Mesodermal cell (in vitro differentiated cells): ENCODE data around the gene SLC29A2.
"Not testable (repeated sequence)": the region's sequence is repeated elsewhere in the genome, so short reads cannot be mapped to it uniquely, and the experiment has no call there.

Experiments used
- H3K27ac ChIP-seq: 2 replicates; pipeline ENCODE4 v1.7.0; 2013; ENCODE audit warnings: mild to moderate bottlenecking, low read depth, low read length, moderate library complexity; ENCODE audit not compliant: severe bottlenecking
- H3K36me3 ChIP-seq: 2 replicates; pipeline ENCODE4 v1.7.1; 2013; ENCODE audit warnings: mild to moderate bottlenecking, low read length, moderate library complexity; ENCODE audit not compliant: control insufficient read depth, insufficient read depth
- H3K4me1 ChIP-seq: one replicate; pipeline ENCODE4 v1.7.1; 2013; ENCODE audit warnings: mild to moderate bottlenecking, low read length; ENCODE audit not compliant: insufficient read depth, control insufficient read depth, poor library complexity, severe bottlenecking
- H3K4me3 ChIP-seq: 2 replicates; pipeline ENCODE4 v1.7.0; 2013; ENCODE audit warnings: low read length, control low read depth, mild to moderate bottlenecking; ENCODE audit not compliant: insufficient read depth, poor library complexity, severe bottlenecking; ENCODE audit errors: extremely low read depth
- H3K9me3 ChIP-seq: 2 replicates; pipeline ENCODE4 v1.7.1; 2013; ENCODE audit warnings: mild to moderate bottlenecking, low read length, moderate library complexity; ENCODE audit not compliant: control insufficient read depth
- WGBS, 2 experiments: methylation state at CpG; one replicate each; pipeline ENCODE4 v1.1.5; 2013; ENCODE audit warnings: missing lambda C conversion rate in 2 of 2; ENCODE audit not compliant: insufficient coverage in 2 of 2; 5-methylcytosine and 5-hydroxymethylcytosine counted together

Gene SLC29A2

GRCh38 chr11:66380264-66380663, 8.7 kb upstream of the SLC29A2 start:
- H3K27ac ChIP-seq, H3K4me1 ChIP-seq, H3K36me3 ChIP-seq, H3K4me3 ChIP-seq, H3K9me3 ChIP-seq: not testable (repeated sequence)
- 56 to 61% methylated on average over 5 of the region's 7 CpGs for WGBS, 2 experiments

GRCh38 chr11:66373690-66374287, 2.2 kb upstream of the SLC29A2 start:
- Histone ChIP-seq H3K36me3 (peaks cover 10% of the 10 kb centered on the region), H3K4me1 (peaks cover 20% of the 10 kb centered on the region)
- WGBS, 2 experiments = 90 to 93% methylated on average over 6 to 7 of the region's 9 CpGs
- not testable (repeated sequence) for H3K9me3 ChIP-seq, H3K27ac ChIP-seq, H3K4me3 ChIP-seq

- Histone ChIP-seq H3K4me3 (no peak overlapping the region), H3K36me3 (peaks cover 16% of the 10 kb centered on the region), H3K9me3 (no peaks in the 10 kb centered on the region), H3K27ac (no peak overlapping the region), H3K4me1 (peaks cover 20% of the 10 kb centered on the region)
- 90 to 94% methylated on average over 2 of the region's 5 CpGs for WGBS, 2 experiments
Measured at GRCh38 chr11:66373265-66373664, 1.7 kb upstream of the SLC29A2 start.

GRCh38 chr11:66369073-66369894, 2.3 kb downstream of the SLC29A2 start:
- Histone ChIP-seq H3K27ac (no peak overlapping the region), H3K4me1 (peaks cover 20% of the 10 kb centered on the region), H3K36me3 (peaks cover 55% of the 10 kb centered on the region), H3K9me3 (no peaks in the 10 kb centered on the region), H3K4me3 (peak overlapping the region; percentile 82)
- 96 to 98% methylated on average over 19 to 24 of the region's 25 CpGs for WGBS, 2 experiments

- Histone ChIP-seq H3K9me3 (no peaks in the 10 kb centered on the region), H3K4me1 (peaks cover 16% of the 10 kb centered on the region), H3K27ac (no peak overlapping the region), H3K36me3 (peaks cover 61% of the 10 kb centered on the region), H3K4me3 (no peak overlapping the region)
- 96 to 98% methylated on average over 6 of the region's 6 CpGs for WGBS, 2 experiments
Measured at GRCh38 chr11:66368484-66368883, 3.1 kb downstream of the SLC29A2 start.

- Histone ChIP-seq H3K27ac (no peak overlapping the region), H3K9me3 (no peaks in the 10 kb centered on the region), H3K4me3 (no peak overlapping the region), H3K36me3 (peaks cover 69% of the 10 kb centered on the region), H3K4me1 (peaks cover 9% of the 10 kb centered on the region)
- WGBS, 2 experiments = 97 to 98% methylated on average over 15 of the region's 15 CpGs
Measured at GRCh38 chr11:66367561-66368312, 3.8 kb downstream of the SLC29A2 start.

- peaks cover 9% of the 10 kb centered on the region for H3K4me1 ChIP-seq
- no peak overlapping the region for H3K4me3 ChIP-seq
- H3K27ac ChIP-seq = no peak overlapping the region
- WGBS, 2 experiments = 100% methylated on average over 6 to 7 of the region's 8 CpGs
- H3K9me3 ChIP-seq = no peaks in the 10 kb centered on the region
- peaks cover 76% of the 10 kb centered on the region for H3K36me3 ChIP-seq
Measured at GRCh38 chr11:66366844-66367477, 4.6 kb downstream of the SLC29A2 start.

- Histone ChIP-seq H3K4me1 (peaks cover 9% of the 10 kb centered on the region), H3K36me3 (peaks cover 77% of the 10 kb centered on the region), H3K4me3 (no peak overlapping the region), H3K27ac (no peak overlapping the region), H3K9me3 (no peaks in the 10 kb centered on the region)
- WGBS, 2 experiments = 95 to 97% methylated on average over 7 to 11 of the region's 14 CpGs
Measured at GRCh38 chr11:66365711-66366619, 5.6 kb downstream of the SLC29A2 start.

GRCh38 chr11:66365166-66365565, 6.4 kb downstream of the SLC29A2 start:
- Histone ChIP-seq H3K36me3 (peaks cover 77% of the 10 kb centered on the region), H3K9me3 (no peaks in the 10 kb centered on the region), H3K4me3 (no peak overlapping the region), H3K27ac (no peak overlapping the region), H3K4me1 (peaks cover 9% of the 10 kb centered on the region)
- 96 to 99% methylated on average over 6 of the region's 6 CpGs for WGBS, 2 experiments
